SIG-M5 treated with dmso at 0.1 percent for 504 hours (cell line): ENCODE results near the gene DAPK1.

Experiments used
- DNase-seq: peaks from one replicate; lab custom pipeline; 2025; ENCODE audit not compliant: unreplicated experiment; lab: John Stamatoyannopoulos, UW

The DAPK1 gene

GRCh38 chr9:87678650-87679355, 181.1 kb downstream of the DAPK1 start:
- peak; percentile 46 for DNase-seq

GRCh38 chr9:87681271-87682061, 183.8 kb downstream of the DAPK1 start:
- DNase-seq = no peak

GRCh38 chr9:87682085-87682484, 184.4 kb downstream of the DAPK1 start:
- DNase-seq = no peak

DNA sequence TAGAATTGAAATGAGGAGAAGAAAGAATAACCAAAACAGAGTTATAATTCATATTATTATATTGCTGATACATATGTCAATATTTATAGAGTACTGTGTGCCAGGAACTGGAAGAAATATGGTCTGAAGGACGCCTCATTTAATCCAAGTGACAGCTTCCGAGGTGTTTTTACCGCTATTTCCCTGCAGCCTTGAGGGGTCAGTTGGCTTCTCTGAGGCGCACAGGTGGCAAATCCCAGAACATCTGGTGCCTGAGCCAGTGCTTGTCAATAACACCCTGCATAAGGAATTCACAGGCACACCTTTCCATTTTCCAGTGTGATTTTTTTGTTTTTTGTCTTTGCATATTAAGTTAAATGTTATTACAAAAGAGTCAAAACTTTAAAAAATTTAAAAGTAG, 185.0 kb downstream of the DAPK1 start:
- no peak for DNase-seq

GRCh38 chr9:87683751-87684626, 186.3 kb downstream of the DAPK1 start:
- no peak for DNase-seq

DNA sequence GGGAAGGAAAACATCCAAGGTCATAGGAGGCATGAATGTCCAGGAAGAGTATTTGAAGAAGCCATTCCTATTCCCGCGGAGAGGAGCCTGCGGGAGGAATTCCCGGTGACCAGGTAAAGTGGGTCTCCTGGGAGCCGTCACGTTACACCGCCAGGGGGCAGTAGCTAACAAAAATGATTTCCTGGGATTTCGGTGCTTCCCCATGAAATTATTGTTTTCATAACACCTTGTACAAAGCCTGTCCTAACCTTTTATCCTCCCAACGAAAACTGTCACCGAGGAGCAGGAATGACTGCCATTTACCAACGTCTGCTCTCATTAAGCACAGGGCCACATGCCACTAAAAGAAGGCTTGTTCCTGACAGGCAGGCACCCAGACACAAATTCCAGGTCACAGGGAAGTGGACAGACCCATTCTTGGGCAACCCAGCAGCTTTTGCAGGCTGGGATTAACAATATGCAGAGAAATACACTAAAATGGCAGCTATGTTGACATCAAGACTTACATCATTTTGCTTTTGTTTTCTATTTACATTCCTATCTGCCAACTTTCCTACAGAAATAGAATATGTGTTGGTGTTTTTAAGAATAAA, 187.1 kb downstream of the DAPK1 start:
- peak; percentile 19 for DNase-seq

DNA sequence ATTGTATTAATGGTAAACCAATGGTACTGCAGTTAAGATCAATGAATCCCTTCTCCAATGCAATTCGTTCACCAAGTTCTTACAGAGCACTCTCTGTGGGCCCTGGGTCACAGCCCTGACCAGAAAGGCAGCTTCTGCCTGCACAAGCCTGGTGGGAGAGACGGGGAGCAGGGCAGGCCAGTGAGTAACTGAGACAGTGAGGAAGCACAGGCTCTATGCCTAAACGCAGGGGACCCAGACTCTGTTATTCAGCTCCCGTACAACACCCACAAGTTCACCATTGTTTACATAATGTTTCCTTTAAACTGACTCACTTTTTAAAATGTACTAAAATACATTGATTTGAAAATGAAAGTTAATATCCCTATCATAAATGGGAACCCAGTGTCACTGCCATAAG, 187.8 kb downstream of the DAPK1 start:
- DNase-seq = no peak

- no peak for DNase-seq
Observed at GRCh38 chr9:87685871-87686519, 188.3 kb downstream of the DAPK1 start.

GRCh38 chr9:87686520-87687090, 188.9 kb downstream of the DAPK1 start:
- DNase-seq = no peak

DNA sequence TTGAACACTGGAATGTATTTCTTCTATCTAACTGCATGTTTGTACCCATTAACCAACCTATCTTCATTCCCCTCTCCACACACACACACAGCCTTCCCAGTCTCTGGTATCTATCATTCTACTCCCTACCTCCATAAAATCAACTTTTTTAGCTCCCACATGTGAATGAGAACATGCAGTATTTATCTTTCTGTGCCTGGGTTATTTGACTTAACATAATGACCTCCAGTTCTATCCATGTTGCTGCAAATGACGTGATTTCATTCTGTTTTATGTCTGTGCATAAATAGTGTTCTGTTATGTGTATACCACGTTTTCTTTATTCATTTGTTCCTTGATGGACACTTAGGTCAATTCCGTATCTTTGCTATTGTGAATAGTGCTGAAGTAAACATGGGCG, 189.5 kb downstream of the DAPK1 start:
- no peak for DNase-seq

GRCh38 chr9:87694236-87694755, 196.6 kb downstream of the DAPK1 start:
- DNase-seq = no peak

GRCh38 chr9:87695523-87695922, 197.9 kb downstream of the DAPK1 start:
- no peak for DNase-seq

- DNase-seq = no peak
Observed at GRCh38 chr9:87696641-87697040, 199.0 kb downstream of the DAPK1 start.

GRCh38 chr9:87698069-87698809, 200.6 kb downstream of the DAPK1 start:
- DNase-seq = no peak

DNA sequence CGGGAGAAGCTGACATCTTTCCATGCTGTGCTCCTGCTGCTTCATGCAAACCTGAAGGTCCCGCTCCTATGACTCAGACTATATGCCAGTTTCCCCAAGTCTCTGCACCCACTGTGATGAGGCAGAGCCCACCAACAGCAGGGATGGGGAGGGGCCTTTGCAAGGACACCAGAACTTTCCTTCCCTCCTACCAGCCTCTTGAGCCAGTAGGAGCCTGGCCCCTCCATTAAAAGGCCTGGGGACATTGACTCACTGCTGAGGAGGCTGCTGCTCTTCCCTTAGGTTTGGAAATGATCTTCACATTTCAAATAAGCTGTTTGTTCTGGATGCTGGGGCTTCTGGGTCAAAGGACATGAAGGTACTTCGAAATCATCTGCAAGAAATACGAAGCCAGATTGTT, 202.2 kb downstream of the DAPK1 start:
- DNase-seq = no peak

DNA sequence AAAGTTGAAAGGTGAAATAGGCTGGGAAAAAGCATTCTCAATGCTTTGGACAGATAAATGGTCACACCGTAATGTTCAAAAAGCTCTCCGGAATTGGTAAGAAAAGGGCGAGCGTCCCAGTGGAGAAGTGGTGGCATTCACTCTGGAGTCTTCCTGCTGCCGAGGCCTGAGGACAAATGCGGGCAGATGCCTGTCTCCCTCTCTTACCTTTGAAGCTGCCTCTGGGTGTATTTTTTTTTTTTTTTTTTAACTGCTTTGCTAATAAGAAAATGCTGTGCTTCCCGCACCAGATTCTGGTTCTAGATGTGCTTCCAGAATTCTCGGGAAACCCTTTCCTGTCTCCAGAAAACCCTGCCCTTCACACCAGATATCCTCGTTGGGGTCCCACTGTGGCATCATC, 203.8 kb downstream of the DAPK1 start:
- DNase-seq = no peak

- no peak for DNase-seq
Observed at GRCh38 chr9:87701931-87702421, 204.3 kb downstream of the DAPK1 start.

DNA sequence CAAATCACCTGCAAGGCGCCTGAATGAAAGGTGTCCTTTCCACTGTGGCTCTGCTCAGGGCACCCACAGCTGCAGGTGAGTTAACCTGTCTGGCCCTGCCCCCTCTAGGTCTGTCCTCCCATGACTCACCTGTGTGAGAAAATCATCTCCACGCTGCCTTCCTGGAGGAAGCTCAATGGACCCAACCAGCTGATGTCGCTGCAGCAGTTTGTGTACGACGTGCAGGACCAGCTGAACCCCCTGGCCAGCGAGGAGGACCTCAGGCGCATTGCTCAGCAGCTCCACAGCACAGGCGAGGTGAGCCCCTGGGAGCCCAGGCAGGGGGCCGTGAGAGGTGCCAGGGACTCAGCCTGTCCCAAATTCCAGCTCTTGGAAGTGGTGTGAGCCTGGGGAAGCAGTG, 205.3 kb downstream of the DAPK1 start:
- DNase-seq = no peak

DNA sequence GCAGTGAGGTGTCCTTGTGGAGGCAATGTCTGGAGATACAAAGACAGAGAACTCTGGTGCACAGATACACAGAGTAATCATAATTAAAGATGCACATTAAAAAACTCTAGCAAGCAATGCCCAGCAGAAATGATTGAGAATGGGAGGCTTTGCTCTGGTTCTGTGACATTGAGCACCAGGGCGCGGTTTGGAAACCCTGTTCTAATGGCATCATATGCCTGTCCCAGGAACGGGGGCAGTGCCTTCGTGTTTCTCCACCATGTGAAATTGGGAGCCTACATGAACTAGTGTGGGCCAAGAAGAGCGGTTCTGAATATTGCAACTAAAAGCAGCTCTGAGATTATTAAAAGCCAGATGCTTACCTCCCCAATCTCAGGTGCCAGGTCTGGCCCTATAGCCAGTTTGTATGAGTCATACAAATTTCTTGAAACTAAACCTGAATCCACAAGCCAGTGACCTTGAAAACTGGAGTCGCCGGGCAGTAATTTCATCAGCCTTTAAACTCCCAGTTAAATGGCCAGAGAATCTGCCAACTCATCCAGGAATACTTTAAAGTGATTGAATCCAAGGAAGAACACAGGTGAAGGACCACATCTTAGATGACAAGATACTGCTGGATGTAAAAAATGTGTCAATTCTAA, 206.1 kb downstream of the DAPK1 start:
- peak; percentile 8 for DNase-seq
